Activated CD4-positive, alpha-beta T cell treated with anti-CD3 and anti-CD28 coated beads for 36 hours (primary cell): Measurements from ENCODE around the gene XPOT. TPM values are rescaled to one million over a fixed set of nuclear protein-coding genes. Genes with fewer than 3 reads are reported as not detected.

Source experiments
- ATAC-seq: fragments of 200-7000 bp; cut with Tn5 transposase; one replicate; pipeline ENCODE4 v1.10.0; 2021; ENCODE audit warnings: mild to moderate bottlenecking, moderate library complexity
- CTCF ChIA-PET: fragments of 350-600 bp; sonication (Branson Sonifier 250); formaldehyde crosslinking; loops from one replicate; lab custom pipeline; 2021; ENCODE audit warnings: antibody characterized with exemption; lab: Charles Lee
- POLR2A ChIA-PET: fragments of 350-600 bp; sonication (Branson Sonifier 250); formaldehyde crosslinking; loops from one replicate; lab custom pipeline; 2021; ENCODE audit warnings: antibody characterized with exemption, inconsistent platforms; lab: Charles Lee
- DNase-seq: peaks from one replicate; pipeline ENCODE4 v3.0.0-alpha.2; 2020
- H3K27ac Mint-ChIP-seq: one replicate; pipeline ENCODE4 v1.8.0; 2021; ENCODE audit warnings: mixed read lengths
- H3K27me3 Mint-ChIP-seq: one replicate; pipeline ENCODE4 v1.8.0; 2021; ENCODE audit warnings: mixed read lengths
- H3K36me3 Mint-ChIP-seq: one replicate; pipeline ENCODE4 v1.8.0; 2021; ENCODE audit warnings: low read depth, mixed read lengths
- H3K4me1 Mint-ChIP-seq: one replicate; pipeline ENCODE4 v1.8.0; 2021; ENCODE audit warnings: mixed read lengths
- H3K4me3 Mint-ChIP-seq: one replicate; pipeline ENCODE4 v1.8.0; 2021; ENCODE audit warnings: mild to moderate bottlenecking, moderate library complexity, mixed read lengths
- H3K9me3 Mint-ChIP-seq: one replicate; pipeline ENCODE4 v1.8.0; 2021; ENCODE audit warnings: low read depth, mixed read lengths
- intact Hi-C, 2 experiments: fragments of 100-400 bp; cut with DNase I in 1 of 2; cut with micrococcal nuclease in 1 of 2; formaldehyde crosslinking; loops; one replicate each; pipeline versions ENCODE4 v1.14.2 to v1.15.1; 2022 to 2024; cut with DNase I, micrococcal nuclease
- total RNA-seq, 2 experiments: library from RNA; stranded (reverse); gene quantifications; one replicate each; pipeline ENCODE4 v1.2.3, GENCODE V29; 2021

Gene XPOT
- total RNA-seq, 2 experiments from 2014 or later: 179 to 187 TPM

GRCh38 chr12:64390275-64390851 is 13.8 kb upstream of the XPOT start, which contains the start of gene C12orf56:
Gene C12orf56, minus strand, starts transcription at chr12:64390758. Its CDS starts 193 bp downstream, at chr12:64390565.
- intact Hi-C loops: loop anchor here in 1 of 2 experiments (5.0 kb wide), 1 partner anchor 207 kb away; no protein-coding TSS in a partner anchor
- Mint-ChIP-seq H3K27me3 (peaks cover 5% of the 10 kb centered on the region), H3K36me3 (no peaks in the 10 kb centered on the region), H3K9me3 (no peaks in the 10 kb centered on the region), H3K4me1 (peaks cover 21% of the 10 kb centered on the region), H3K27ac (no peak within 1 kb of the TSS), H3K4me3 (peak within 1 kb of the TSS; percentile 66)
- ATAC-seq (peak; percentile 10), DNase-seq (peak; percentile 41)
- POLR2A ChIA-PET: interaction anchor here (0.6 kb wide), 1 partner anchor 275 kb away, joined by 3 read pairs; no protein-coding TSS in a partner anchor
- CTCF ChIA-PET: interaction anchor here (0.6 kb wide), 1 partner anchor 118 kb away, joined by 3 read pairs; no protein-coding TSS in a partner anchor

DNA sequence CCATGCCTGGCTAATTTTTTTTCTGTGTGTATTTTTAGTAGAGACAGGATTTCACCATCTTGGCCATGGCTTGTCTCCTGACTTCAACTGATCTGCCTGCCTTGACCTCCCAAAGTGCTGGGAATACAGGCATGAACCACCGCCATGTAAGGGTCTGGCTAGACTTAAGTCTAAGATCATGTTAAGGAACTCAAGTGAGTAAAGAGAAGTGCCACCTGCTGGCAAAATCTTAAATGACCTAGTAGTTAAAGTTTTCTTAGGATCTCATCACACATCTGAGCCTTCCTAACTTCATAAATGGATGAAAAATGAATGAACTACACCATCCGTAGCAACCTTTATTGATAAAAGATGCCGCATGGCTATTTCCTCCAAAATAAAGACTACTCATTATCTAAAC is 12.0 kb upstream of the XPOT start:
- Mint-ChIP-seq H3K36me3 (no peaks in the 10 kb centered on the region), H3K4me3 (no peak overlapping the region), H3K4me1 (peaks cover 10% of the 10 kb centered on the region), H3K27me3 (peaks cover 5% of the 10 kb centered on the region), H3K9me3 (no peaks in the 10 kb centered on the region), H3K27ac (no peak overlapping the region)
- ChIA-PET CTCF (interaction anchor here (0.6 kb wide), 1 partner anchor 285 kb away, joined by 3 read pairs; no protein-coding TSS in a partner anchor), POLR2A (no interaction called here)
- no peak for ATAC-seq
- DNase-seq: no peak
- intact Hi-C loops: loop anchor here (1.0 to 5.0 kb wide), 2 partner anchors 119 to 205 kb away; no protein-coding TSS in a partner anchor

GRCh38 chr12:64395739-64396138 is 8.5 kb upstream of the XPOT start:
- peaks cover 9% of the 10 kb centered on the region for H3K4me1 Mint-ChIP-seq
- DNase-seq (no peak), ATAC-seq (no peak)
- CTCF ChIA-PET: no interaction called here
- no peak overlapping the region for H3K27ac Mint-ChIP-seq
- intact Hi-C loops: no loop called here
- no peak overlapping the region for H3K4me3 Mint-ChIP-seq
- no peaks in the 10 kb centered on the region for H3K36me3 Mint-ChIP-seq
- H3K9me3 Mint-ChIP-seq: no peaks in the 10 kb centered on the region
- H3K27me3 Mint-ChIP-seq: peaks cover 3% of the 10 kb centered on the region
- POLR2A ChIA-PET: no interaction called here

GRCh38 chr12:64400041-64400440 is 4.2 kb upstream of the XPOT start:
- peaks cover 4% of the 10 kb centered on the region for H3K36me3 Mint-ChIP-seq
- no peak for ATAC-seq
- H3K9me3 Mint-ChIP-seq: peaks cover 2% of the 10 kb centered on the region
- peak; percentile 46 for DNase-seq
- intact Hi-C loops: loop anchor here (5.0 to 10.0 kb wide), 2 partner anchors 558 to 1905 kb away; partner anchors contain the start of genes HELB (in 1 of the 2) and SRGAP1 (in 1 of the 2)
- H3K4me3 Mint-ChIP-seq: no peak overlapping the region
- POLR2A ChIA-PET: no interaction called here
- no peaks in the 10 kb centered on the region for H3K27me3 Mint-ChIP-seq
- H3K27ac Mint-ChIP-seq: no peak overlapping the region
- CTCF ChIA-PET: interaction anchor here (1.5 kb wide), 1 partner anchor 251 kb away, joined by 3 read pairs; no protein-coding TSS in a partner anchor
- H3K4me1 Mint-ChIP-seq: peaks cover 12% of the 10 kb centered on the region

- peaks cover 18% of the 10 kb centered on the region for H3K36me3 Mint-ChIP-seq
- peaks cover 29% of the 10 kb centered on the region for H3K4me1 Mint-ChIP-seq
- peaks cover 2% of the 10 kb centered on the region for H3K9me3 Mint-ChIP-seq
- POLR2A ChIA-PET: no interaction called here
- ATAC-seq (no peak), DNase-seq (no peak)
- no peaks in the 10 kb centered on the region for H3K27me3 Mint-ChIP-seq
- peak overlapping the region; percentile 42 for H3K27ac Mint-ChIP-seq
- intact Hi-C loops: loop anchor here (5.0 to 10.0 kb wide), 2 partner anchors 560 to 1903 kb away; partner anchors contain the start of genes HELB (in 1 of the 2) and SRGAP1 (in 1 of the 2)
- no peak overlapping the region for H3K4me3 Mint-ChIP-seq
- CTCF ChIA-PET: no interaction called here
These were observed 2.0 kb upstream of the XPOT start for GRCh38 chr12:64402181-64402580.

- peaks cover 36% of the 10 kb centered on the region for H3K4me1 Mint-ChIP-seq
- H3K4me3 Mint-ChIP-seq: peak overlapping the region; percentile 97
- intact Hi-C loops: loop anchor here (1.0 to 10.0 kb wide), 12 partner anchors 19 to 1900 kb away; partner anchors contain the start of genes GNS (in 2 of the 2), KICS2 (in 2 of the 2), TBK1 (in 2 of the 2) and HELB (in 1 of the 2)
- DNase-seq: peak; percentile 86
- ChIA-PET POLR2A (interaction anchor here (1.2 kb wide), 3 partner anchors 19 to 765 kb away, joined by 3 to 5 read pairs (median 3); partner anchors contain the start of gene LEMD3), CTCF (interaction anchor here (0.8 to 1.4 kb wide), 2 partner anchors 16 to 24 kb away, joined by 3 read pairs; no protein-coding TSS in a partner anchor)
- peaks cover 27% of the 10 kb centered on the region for H3K36me3 Mint-ChIP-seq
- no peaks in the 10 kb centered on the region for H3K27me3 Mint-ChIP-seq
- peaks cover 2% of the 10 kb centered on the region for H3K9me3 Mint-ChIP-seq
- peak overlapping the region; percentile 96 for H3K27ac Mint-ChIP-seq
- ATAC-seq: peak; percentile 35
These were observed 471 bp downstream of the XPOT start for GRCh38 chr12:64404470-64405256.

- H3K27ac Mint-ChIP-seq: no peak overlapping the region
These were observed 3.4 kb downstream of the XPOT start for GRCh38 chr12:64407342-64408223.

DNA sequence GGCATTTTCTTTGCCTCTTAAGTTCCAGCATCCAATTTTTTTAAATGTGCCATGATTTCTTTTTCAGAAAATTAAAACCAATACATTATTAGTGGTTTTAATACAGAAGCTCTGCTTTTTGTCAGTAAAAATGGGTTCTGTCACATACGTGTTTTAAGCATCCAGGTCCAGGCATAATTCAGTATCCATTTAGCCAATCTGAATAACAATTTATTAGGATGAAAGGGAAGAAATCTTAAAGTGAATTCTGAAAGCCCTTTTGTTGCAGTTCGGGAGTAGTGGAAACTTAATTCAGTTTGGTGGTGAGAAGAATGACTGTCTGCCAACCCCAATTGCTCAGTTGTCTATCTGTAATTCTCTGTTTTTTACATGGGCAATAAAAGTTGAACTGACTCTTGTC is 7.2 kb downstream of the XPOT start:
- Mint-ChIP-seq H3K27ac (no peak overlapping the region), H3K4me3 (no peak overlapping the region), H3K4me1 (peaks cover 15% of the 10 kb centered on the region), H3K36me3 (peaks cover 58% of the 10 kb centered on the region), H3K27me3 (no peaks in the 10 kb centered on the region), H3K9me3 (no peaks in the 10 kb centered on the region)
- intact Hi-C loops: loop anchor here in 1 of 2 experiments (2.0 kb wide), 1 partner anchor 291 kb away; no protein-coding TSS in a partner anchor
- ATAC-seq (no peak), DNase-seq (no peak)
- ChIA-PET POLR2A (no interaction called here), CTCF (interaction anchor here (0.7 to 1.5 kb wide), 4 partner anchors 10 to 291 kb away, joined by 3 to 4 read pairs (median 4); no protein-coding TSS in a partner anchor)

More at GRCh38 chr12:64407342-64408223, 3.4 kb downstream of the XPOT start:
- POLR2A ChIA-PET: interaction anchor here (0.6 to 0.7 kb wide), 2 partner anchors 59 to 351 kb away, joined by 3 read pairs; no protein-coding TSS in a partner anchor
- ATAC-seq: no peak
- CTCF ChIA-PET: no interaction called here
- Mint-ChIP-seq H3K4me1 (peaks cover 29% of the 10 kb centered on the region), H3K4me3 (no peak overlapping the region), H3K9me3 (no peaks in the 10 kb centered on the region), H3K36me3 (peaks cover 49% of the 10 kb centered on the region), H3K27me3 (no peaks in the 10 kb centered on the region)
- intact Hi-C loops: loop anchor here in 1 of 2 experiments (10.0 kb wide), 1 partner anchor 1897 kb away; the partner anchor contains the start of gene HELB
- no peak for DNase-seq

GRCh38 chr12:64412459-64412858 is 8.3 kb downstream of the XPOT start:
- H3K27me3 Mint-ChIP-seq: no peaks in the 10 kb centered on the region
- H3K27ac Mint-ChIP-seq: no peak overlapping the region
- peaks cover 60% of the 10 kb centered on the region for H3K36me3 Mint-ChIP-seq
- POLR2A ChIA-PET: no interaction called here
- CTCF ChIA-PET: interaction anchor here (1.0 to 1.2 kb wide), 2 partner anchors 9 to 33 kb away, joined by 3 to 4 read pairs; no protein-coding TSS in a partner anchor
- no peaks in the 10 kb centered on the region for H3K9me3 Mint-ChIP-seq
- H3K4me1 Mint-ChIP-seq: peaks cover 11% of the 10 kb centered on the region
- no peak for DNase-seq
- H3K4me3 Mint-ChIP-seq: no peak overlapping the region
- ATAC-seq: no peak
- intact Hi-C loops: no loop called here

DNA sequence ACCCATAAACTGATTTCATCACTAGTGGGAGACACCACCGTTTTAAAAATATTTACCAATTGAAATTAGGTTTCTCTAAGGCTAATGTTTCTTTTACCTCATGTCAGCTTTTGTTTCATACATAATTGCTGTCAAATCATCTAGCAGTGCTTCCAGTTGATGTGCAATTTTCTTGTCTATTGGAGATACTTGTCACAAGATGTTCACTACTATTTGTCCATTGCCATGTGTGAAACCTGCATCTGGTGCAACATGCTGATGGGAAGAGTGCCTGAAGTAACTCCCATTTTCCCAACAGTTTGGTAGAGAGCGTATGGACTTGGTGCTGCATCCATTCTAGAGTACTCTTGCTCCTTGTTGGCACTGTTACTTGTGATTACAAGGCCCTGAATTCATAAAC is 9.7 kb downstream of the XPOT start:
- Mint-ChIP-seq H3K27ac (no peak overlapping the region), H3K36me3 (peaks cover 66% of the 10 kb centered on the region), H3K27me3 (no peaks in the 10 kb centered on the region), H3K4me3 (no peak overlapping the region), H3K4me1 (peaks cover 11% of the 10 kb centered on the region), H3K9me3 (no peaks in the 10 kb centered on the region)
- intact Hi-C loops: no loop called here
- ATAC-seq (no peak), DNase-seq (no peak)
- ChIA-PET POLR2A (no interaction called here), CTCF (no interaction called here)
